Liver (tissue), 3 donors: ENCODE data around the gene MEF2B.

Source experiments
- EGR1 ChIP-seq, 2 donors: IDR thresholded peaks; 2 replicates each; pipeline ENCODE4 v1.6.1; 2016 to 2018; ENCODE audit warnings: antibody characterized with exemption in 2 of 2, low read depth in 2 of 2
- FOXA1 ChIP-seq: IDR thresholded peaks from 2 replicates; pipeline ENCODE4 v1.6.1; 2016; ENCODE audit warnings: antibody characterized with exemption
- GABPA ChIP-seq, 2 donors: IDR thresholded peaks in 1 of 2; conservative IDR thresholded peaks in 1 of 2; 2 replicates each; pipeline ENCODE4 v1.6.1; 2016; ENCODE audit warnings: antibody characterized with exemption in 2 of 2, mild to moderate bottlenecking in 1 of 2, moderate library complexity in 1 of 2
- HNF4G ChIP-seq: IDR thresholded peaks from 2 replicates; pipeline ENCODE4 v1.6.1; 2016; ENCODE audit warnings: antibody characterized with exemption
- JUND ChIP-seq, 2 donors: IDR thresholded peaks; 2 replicates each; pipeline ENCODE4 v1.6.1; 2016; ENCODE audit warnings: antibody characterized with exemption in 2 of 2
- RAD21 ChIP-seq, 2 donors: IDR thresholded peaks; 2 replicates each; pipeline ENCODE4 v1.6.1; 2016; ENCODE audit warnings: antibody characterized with exemption in 2 of 2, mild to moderate bottlenecking in 2 of 2
- SP1 ChIP-seq: IDR thresholded peaks from 2 replicates; pipeline ENCODE4 v1.6.1; 2018; ENCODE audit warnings: antibody characterized with exemption, mild to moderate bottlenecking
- TAF1 ChIP-seq: conservative IDR thresholded peaks from 2 replicates; pipeline ENCODE4 v1.6.1; 2016; ENCODE audit warnings: antibody characterized with exemption, mild to moderate bottlenecking
- TF ChIP-seq, protein P1 (sequence below): fragments of 150-350 bp; IDR thresholded peaks from 2 replicates; pipeline ENCODE4 v1.5.1; 2017; ENCODE audit warnings: improper control_type of control experiment, low read depth, low read length; ENCODE audit not compliant: missing input control
- TF ChIP-seq, protein P2 (sequence below): IDR thresholded peaks from 2 replicates; pipeline ENCODE4 v1.6.1; 2016; ENCODE audit warnings: antibody characterized with exemption
- TF ChIP-seq, protein P3 (sequence below): IDR thresholded peaks from 2 replicates; pipeline ENCODE4 v1.6.1; 2016; ENCODE audit warnings: antibody characterized with exemption
- TF ChIP-seq, protein P4 (sequence below): IDR thresholded peaks from 2 replicates; pipeline ENCODE4 v1.6.1; 2016; ENCODE audit warnings: antibody characterized with exemption, mild to moderate bottlenecking
- TF ChIP-seq, protein P5 (sequence below): IDR thresholded peaks from 2 replicates; pipeline ENCODE4 v1.6.1; 2016; ENCODE audit warnings: antibody characterized with exemption
- donor health status: healthy.
- donor health status: healthy.

DNA sequence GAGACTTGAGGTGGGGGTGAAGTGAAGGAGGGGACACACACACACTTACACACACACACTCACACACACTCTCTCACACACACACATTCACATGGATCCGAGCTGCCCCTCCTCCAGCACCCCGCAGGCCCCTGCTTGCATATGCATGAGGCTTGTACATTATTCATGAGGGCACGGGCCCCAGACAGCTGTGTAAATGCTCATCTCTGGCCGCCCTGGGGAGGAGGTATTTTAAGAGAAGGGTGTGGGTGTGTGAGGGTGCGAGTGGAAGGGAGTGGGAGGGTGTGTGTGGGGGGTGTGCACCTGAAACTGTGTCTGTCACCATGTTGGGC lies 44.1 kb upstream of the MEF2B start:
- TF ChIP-seq TAF1 = no peak
- TF ChIP-seq, protein P1, sequence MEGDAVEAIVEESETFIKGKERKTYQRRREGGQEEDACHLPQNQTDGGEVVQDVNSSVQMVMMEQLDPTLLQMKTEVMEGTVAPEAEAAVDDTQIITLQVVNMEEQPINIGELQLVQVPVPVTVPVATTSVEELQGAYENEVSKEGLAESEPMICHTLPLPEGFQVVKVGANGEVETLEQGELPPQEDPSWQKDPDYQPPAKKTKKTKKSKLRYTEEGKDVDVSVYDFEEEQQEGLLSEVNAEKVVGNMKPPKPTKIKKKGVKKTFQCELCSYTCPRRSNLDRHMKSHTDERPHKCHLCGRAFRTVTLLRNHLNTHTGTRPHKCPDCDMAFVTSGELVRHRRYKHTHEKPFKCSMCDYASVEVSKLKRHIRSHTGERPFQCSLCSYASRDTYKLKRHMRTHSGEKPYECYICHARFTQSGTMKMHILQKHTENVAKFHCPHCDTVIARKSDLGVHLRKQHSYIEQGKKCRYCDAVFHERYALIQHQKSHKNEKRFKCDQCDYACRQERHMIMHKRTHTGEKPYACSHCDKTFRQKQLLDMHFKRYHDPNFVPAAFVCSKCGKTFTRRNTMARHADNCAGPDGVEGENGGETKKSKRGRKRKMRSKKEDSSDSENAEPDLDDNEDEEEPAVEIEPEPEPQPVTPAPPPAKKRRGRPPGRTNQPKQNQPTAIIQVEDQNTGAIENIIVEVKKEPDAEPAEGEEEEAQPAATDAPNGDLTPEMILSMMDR = no peak
- no peak for TF ChIP-seq RAD21 (IDR thresholded peaks at IDR 0.05)
- TF ChIP-seq, protein P2, sequence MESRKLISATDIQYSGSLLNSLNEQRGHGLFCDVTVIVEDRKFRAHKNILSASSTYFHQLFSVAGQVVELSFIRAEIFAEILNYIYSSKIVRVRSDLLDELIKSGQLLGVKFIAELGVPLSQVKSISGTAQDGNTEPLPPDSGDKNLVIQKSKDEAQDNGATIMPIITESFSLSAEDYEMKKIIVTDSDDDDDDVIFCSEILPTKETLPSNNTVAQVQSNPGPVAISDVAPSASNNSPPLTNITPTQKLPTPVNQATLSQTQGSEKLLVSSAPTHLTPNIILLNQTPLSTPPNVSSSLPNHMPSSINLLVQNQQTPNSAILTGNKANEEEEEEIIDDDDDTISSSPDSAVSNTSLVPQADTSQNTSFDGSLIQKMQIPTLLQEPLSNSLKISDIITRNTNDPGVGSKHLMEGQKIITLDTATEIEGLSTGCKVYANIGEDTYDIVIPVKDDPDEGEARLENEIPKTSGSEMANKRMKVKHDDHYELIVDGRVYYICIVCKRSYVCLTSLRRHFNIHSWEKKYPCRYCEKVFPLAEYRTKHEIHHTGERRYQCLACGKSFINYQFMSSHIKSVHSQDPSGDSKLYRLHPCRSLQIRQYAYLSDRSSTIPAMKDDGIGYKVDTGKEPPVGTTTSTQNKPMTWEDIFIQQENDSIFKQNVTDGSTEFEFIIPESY = no peak
- TF ChIP-seq, protein P3, sequence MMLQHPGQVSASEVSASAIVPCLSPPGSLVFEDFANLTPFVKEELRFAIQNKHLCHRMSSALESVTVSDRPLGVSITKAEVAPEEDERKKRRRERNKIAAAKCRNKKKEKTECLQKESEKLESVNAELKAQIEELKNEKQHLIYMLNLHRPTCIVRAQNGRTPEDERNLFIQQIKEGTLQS = no peak
- no peak for TF ChIP-seq EGR1 (IDR thresholded peaks at IDR 0.05; ENCODE audit: low read depth in 2 of 2)
- TF ChIP-seq, protein P4, sequence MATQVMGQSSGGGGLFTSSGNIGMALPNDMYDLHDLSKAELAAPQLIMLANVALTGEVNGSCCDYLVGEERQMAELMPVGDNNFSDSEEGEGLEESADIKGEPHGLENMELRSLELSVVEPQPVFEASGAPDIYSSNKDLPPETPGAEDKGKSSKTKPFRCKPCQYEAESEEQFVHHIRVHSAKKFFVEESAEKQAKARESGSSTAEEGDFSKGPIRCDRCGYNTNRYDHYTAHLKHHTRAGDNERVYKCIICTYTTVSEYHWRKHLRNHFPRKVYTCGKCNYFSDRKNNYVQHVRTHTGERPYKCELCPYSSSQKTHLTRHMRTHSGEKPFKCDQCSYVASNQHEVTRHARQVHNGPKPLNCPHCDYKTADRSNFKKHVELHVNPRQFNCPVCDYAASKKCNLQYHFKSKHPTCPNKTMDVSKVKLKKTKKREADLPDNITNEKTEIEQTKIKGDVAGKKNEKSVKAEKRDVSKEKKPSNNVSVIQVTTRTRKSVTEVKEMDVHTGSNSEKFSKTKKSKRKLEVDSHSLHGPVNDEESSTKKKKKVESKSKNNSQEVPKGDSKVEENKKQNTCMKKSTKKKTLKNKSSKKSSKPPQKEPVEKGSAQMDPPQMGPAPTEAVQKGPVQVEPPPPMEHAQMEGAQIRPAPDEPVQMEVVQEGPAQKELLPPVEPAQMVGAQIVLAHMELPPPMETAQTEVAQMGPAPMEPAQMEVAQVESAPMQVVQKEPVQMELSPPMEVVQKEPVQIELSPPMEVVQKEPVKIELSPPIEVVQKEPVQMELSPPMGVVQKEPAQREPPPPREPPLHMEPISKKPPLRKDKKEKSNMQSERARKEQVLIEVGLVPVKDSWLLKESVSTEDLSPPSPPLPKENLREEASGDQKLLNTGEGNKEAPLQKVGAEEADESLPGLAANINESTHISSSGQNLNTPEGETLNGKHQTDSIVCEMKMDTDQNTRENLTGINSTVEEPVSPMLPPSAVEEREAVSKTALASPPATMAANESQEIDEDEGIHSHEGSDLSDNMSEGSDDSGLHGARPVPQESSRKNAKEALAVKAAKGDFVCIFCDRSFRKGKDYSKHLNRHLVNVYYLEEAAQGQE = no peak
- no peak for TF ChIP-seq SP1
- no peak for TF ChIP-seq GABPA (IDR thresholded peaks at IDR 0.05 in 1 of 2, conservative IDR thresholded peaks at IDR 0.05 in 1 of 2)
- TF ChIP-seq FOXA1 = no peak
- TF ChIP-seq, protein P5, sequence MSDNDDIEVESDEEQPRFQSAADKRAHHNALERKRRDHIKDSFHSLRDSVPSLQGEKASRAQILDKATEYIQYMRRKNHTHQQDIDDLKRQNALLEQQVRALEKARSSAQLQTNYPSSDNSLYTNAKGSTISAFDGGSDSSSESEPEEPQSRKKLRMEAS = no peak
- no peak for TF ChIP-seq HNF4G
- TF ChIP-seq JUND (IDR thresholded peaks at IDR 0.05) = no peak
